ENCODE data around the gene CEACAM7.

The CEACAM7 gene

GRCh38 chr19:41734156-41734555 is 46.1 kb upstream of the CEACAM7 start:
- Histone ChIP-seq H3K9me3 (ENCODE audit: insufficient read depth, low read length, severe bottlenecking) (no peaks in the 10 kb centered on the region), H3K4me3 (ENCODE audit: low read depth in 1 of 2, low read length in 2 of 2) (no peak overlapping the region), H3K79me2 (ENCODE audit: insufficient read depth, low read length) (no peaks in the 10 kb centered on the region), H3K9ac (ENCODE audit: low read depth, low read length) (no peak overlapping the region), H4K20me1 (ENCODE audit: insufficient read depth, low read length) (no peaks in the 10 kb centered on the region), H3K27ac (ENCODE audit: low read length) (no peak overlapping the region), H3K27me3 (ENCODE audit: insufficient read depth, low read length, poor library complexity) (peaks cover 3% of the 10 kb centered on the region), H3K4me1 (ENCODE audit: insufficient read depth, low read length) (no peaks in the 10 kb centered on the region), H3K4me2 (ENCODE audit: insufficient read depth, low read length) (no peak overlapping the region), H2AFZ (ENCODE audit: low read depth, low read length) (no peak overlapping the region), H3K36me3 (ENCODE audit: insufficient read depth, low read length) (no peaks in the 10 kb centered on the region)
- no peak for TF ChIP-seq EZH2 (IDR thresholded peaks at IDR 0.05; ENCODE audit: borderline replicate concordance, low read depth, low read length, severe bottlenecking)
- TF ChIP-seq CTCF (IDR thresholded peaks at IDR 0.05; ENCODE audit: borderline replicate concordance, extremely low read depth, low read length, poor library complexity, severe bottlenecking): no peak
- no peak for ATAC-seq (ENCODE audit: insufficient read depth, low read depth)
- DNase-seq: no peak

GRCh38 chr19:41726493-41726892 is 38.4 kb upstream of the CEACAM7 start:
- Histone ChIP-seq H3K9ac (ENCODE audit: low read depth, low read length) (no peak overlapping the region), H3K4me3 (ENCODE audit: low read depth in 1 of 2, low read length in 2 of 2) (no peak overlapping the region), H3K4me2 (ENCODE audit: insufficient read depth, low read length) (no peak overlapping the region), H3K27me3 (ENCODE audit: insufficient read depth, low read length, poor library complexity) (peaks cover 10% of the 10 kb centered on the region), H3K4me1 (ENCODE audit: insufficient read depth, low read length) (no peaks in the 10 kb centered on the region), H3K36me3 (ENCODE audit: insufficient read depth, low read length) (no peaks in the 10 kb centered on the region), H2AFZ (ENCODE audit: low read depth, low read length) (no peak overlapping the region), H3K27ac (ENCODE audit: low read length) (no peak overlapping the region), H3K9me3 (ENCODE audit: insufficient read depth, low read length, severe bottlenecking) (no peaks in the 10 kb centered on the region), H4K20me1 (ENCODE audit: insufficient read depth, low read length) (no peaks in the 10 kb centered on the region), H3K79me2 (ENCODE audit: insufficient read depth, low read length) (no peaks in the 10 kb centered on the region)
- no peak for DNase-seq
- ATAC-seq (ENCODE audit: insufficient read depth, low read depth): no peak
- TF ChIP-seq CTCF (IDR thresholded peaks at IDR 0.05; ENCODE audit: borderline replicate concordance, extremely low read depth, low read length, poor library complexity, severe bottlenecking) (no peak), EZH2 (IDR thresholded peaks at IDR 0.05; ENCODE audit: borderline replicate concordance, low read depth, low read length, severe bottlenecking) (no peak)

GRCh38 chr19:41720103-41720502 is 32.0 kb upstream of the CEACAM7 start:
- H3K4me2 ChIP-seq (ENCODE audit: insufficient read depth, low read length): no peak overlapping the region
- H3K4me3 ChIP-seq (ENCODE audit: low read depth in 1 of 2, low read length in 2 of 2): no peak overlapping the region
- no peak for ATAC-seq (ENCODE audit: insufficient read depth, low read depth)
- no peaks in the 10 kb centered on the region for H3K79me2 ChIP-seq (ENCODE audit: insufficient read depth, low read length)
- H3K9me3 ChIP-seq (ENCODE audit: insufficient read depth, low read length, severe bottlenecking): no peaks in the 10 kb centered on the region
- no peak for DNase-seq
- no peak overlapping the region for H3K27ac ChIP-seq (ENCODE audit: low read length)
- TF ChIP-seq EZH2 (IDR thresholded peaks at IDR 0.05; ENCODE audit: borderline replicate concordance, low read depth, low read length, severe bottlenecking) (no peak), CTCF (IDR thresholded peaks at IDR 0.05; ENCODE audit: borderline replicate concordance, extremely low read depth, low read length, poor library complexity, severe bottlenecking) (no peak)
- H3K36me3 ChIP-seq (ENCODE audit: insufficient read depth, low read length): no peaks in the 10 kb centered on the region
- H3K4me1 ChIP-seq (ENCODE audit: insufficient read depth, low read length): no peaks in the 10 kb centered on the region
- H3K27me3 ChIP-seq (ENCODE audit: insufficient read depth, low read length, poor library complexity): peaks cover 2% of the 10 kb centered on the region
- 0 out of 2 replicates have a peak, but pooled peaks cover 3% of the 10 kb centered on the region for H4K20me1 ChIP-seq (ENCODE audit: insufficient read depth, low read length)
- no peak overlapping the region for H3K9ac ChIP-seq (ENCODE audit: low read depth, low read length)
- H2AFZ ChIP-seq (ENCODE audit: low read depth, low read length): no peak overlapping the region

- no peak for TF ChIP-seq CTCF (IDR thresholded peaks at IDR 0.05; ENCODE audit: borderline replicate concordance, extremely low read depth, low read length, poor library complexity, severe bottlenecking)
- TF ChIP-seq EZH2 (IDR thresholded peaks at IDR 0.05; ENCODE audit: borderline replicate concordance, low read depth, low read length, severe bottlenecking): no peak
- no peak overlapping the region for H3K4me3 ChIP-seq (ENCODE audit: low read depth in 1 of 2, low read length in 2 of 2)
- no peak overlapping the region for H3K4me2 ChIP-seq (ENCODE audit: insufficient read depth, low read length)
- no peak overlapping the region for H3K9ac ChIP-seq (ENCODE audit: low read depth, low read length)
- no peaks in the 10 kb centered on the region for H3K9me3 ChIP-seq (ENCODE audit: insufficient read depth, low read length, severe bottlenecking)
- H3K79me2 ChIP-seq (ENCODE audit: insufficient read depth, low read length): no peaks in the 10 kb centered on the region
- H3K27ac ChIP-seq (ENCODE audit: low read length): no peak overlapping the region
- DNase-seq: no peak
- 0 out of 2 replicates have a peak, but pooled peaks cover 3% of the 10 kb centered on the region for H4K20me1 ChIP-seq (ENCODE audit: insufficient read depth, low read length)
- no peak overlapping the region for H2AFZ ChIP-seq (ENCODE audit: low read depth, low read length)
- no peak for ATAC-seq (ENCODE audit: insufficient read depth, low read depth)
- H3K27me3 ChIP-seq (ENCODE audit: insufficient read depth, low read length, poor library complexity): peaks cover 2% of the 10 kb centered on the region
- no peaks in the 10 kb centered on the region for H3K36me3 ChIP-seq (ENCODE audit: insufficient read depth, low read length)
- H3K4me1 ChIP-seq (ENCODE audit: insufficient read depth, low read length): no peaks in the 10 kb centered on the region
Measured at GRCh38 chr19:41718761-41719160, 30.7 kb upstream of the CEACAM7 start.

Data from DND-41 (cell line).